Pulmonary artery endothelial cell (primary cell): ENCODE data around the gene ATP10A. TPM values are rescaled to one million over a fixed set of nuclear protein-coding genes. Genes with fewer than 3 reads are reported as not detected.
"Not testable (repeated sequence)": the region's sequence is repeated elsewhere in the genome, so short reads cannot be mapped to it uniquely, and the experiment has no call there.

ENCODE experiments used
- DNase-seq: peaks from one replicate; pipeline ENCODE4 v3.0.0-alpha.2; 2011; ENCODE audit warnings: low read depth, low spot score
- total RNA-seq: library from RNA; depleted of rRNA; stranded (reverse); fragments of >200 nt; gene quantifications from 2 replicates; pipeline ENCODE4 v1.2.3, GENCODE V29; 2014

Gene ATP10A
- total RNA-seq, 1 donor from 2014 or later, result not detected

DNA sequence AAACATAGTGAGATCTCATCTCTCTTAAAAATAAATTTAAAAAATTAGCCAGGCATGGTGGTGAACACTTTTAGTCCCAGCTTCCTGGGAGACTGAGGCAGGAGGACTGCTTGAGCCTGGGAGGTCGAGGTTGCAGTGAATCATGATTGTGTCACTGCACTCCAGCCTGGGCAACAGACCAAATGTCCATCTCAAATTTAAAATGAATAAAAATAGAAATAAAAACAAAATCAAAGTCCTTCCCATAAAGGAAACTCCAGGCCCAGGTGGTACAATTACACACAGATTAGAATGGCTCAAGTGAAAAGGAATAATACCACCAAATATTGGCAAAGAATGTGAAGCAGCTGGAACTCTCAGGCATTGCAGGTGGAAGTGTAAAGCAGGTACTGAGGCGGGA is 19.3 kb upstream of the ATP10A start:
- no peak for DNase-seq

- not testable (repeated sequence) for DNase-seq
These were observed 17.8 kb upstream of the ATP10A start for GRCh38 chr15:25880877-25881276.

GRCh38 chr15:25880411-25880810 is 17.3 kb upstream of the ATP10A start:
- DNase-seq, result no peak

DNA sequence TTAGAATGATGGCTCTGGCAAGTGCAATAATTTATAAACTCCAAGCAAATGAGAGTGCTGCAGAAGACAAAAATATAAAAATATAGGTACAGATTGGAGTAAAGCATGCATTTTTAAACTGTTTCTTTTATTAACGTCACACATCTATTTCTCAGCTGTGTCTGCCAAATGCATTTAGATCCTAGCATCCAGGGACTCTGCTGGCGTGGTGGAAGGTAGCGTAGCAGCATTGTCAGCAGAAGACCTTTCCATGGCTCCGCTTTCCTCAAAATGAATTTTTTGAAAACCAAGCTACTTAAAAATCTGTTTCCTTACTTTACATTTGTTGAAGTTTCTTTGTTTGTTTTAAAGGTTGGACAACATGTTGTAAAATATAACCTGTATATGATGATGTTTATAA is 16.3 kb upstream of the ATP10A start:
- no peak for DNase-seq

DNA sequence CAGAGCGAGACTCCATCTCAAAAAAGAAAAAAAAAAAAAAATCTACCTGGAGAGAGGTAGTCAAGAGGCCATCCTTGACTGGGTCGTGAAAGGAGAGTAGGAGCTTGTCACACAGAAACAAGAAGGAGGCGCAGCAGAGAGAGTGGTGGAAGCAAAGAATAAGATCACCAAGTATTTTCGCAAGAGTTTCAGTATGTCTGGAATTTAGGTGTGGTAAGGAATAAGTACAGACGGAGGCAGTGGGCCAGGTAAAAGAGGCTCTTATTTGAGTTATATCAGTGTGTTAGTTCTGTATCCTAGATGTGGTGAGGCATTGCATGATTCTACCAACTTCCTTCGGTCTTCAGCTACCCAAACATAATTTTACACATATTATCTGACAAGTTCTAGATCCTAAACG is 14.6 kb upstream of the ATP10A start:
- no peak for DNase-seq

DNA sequence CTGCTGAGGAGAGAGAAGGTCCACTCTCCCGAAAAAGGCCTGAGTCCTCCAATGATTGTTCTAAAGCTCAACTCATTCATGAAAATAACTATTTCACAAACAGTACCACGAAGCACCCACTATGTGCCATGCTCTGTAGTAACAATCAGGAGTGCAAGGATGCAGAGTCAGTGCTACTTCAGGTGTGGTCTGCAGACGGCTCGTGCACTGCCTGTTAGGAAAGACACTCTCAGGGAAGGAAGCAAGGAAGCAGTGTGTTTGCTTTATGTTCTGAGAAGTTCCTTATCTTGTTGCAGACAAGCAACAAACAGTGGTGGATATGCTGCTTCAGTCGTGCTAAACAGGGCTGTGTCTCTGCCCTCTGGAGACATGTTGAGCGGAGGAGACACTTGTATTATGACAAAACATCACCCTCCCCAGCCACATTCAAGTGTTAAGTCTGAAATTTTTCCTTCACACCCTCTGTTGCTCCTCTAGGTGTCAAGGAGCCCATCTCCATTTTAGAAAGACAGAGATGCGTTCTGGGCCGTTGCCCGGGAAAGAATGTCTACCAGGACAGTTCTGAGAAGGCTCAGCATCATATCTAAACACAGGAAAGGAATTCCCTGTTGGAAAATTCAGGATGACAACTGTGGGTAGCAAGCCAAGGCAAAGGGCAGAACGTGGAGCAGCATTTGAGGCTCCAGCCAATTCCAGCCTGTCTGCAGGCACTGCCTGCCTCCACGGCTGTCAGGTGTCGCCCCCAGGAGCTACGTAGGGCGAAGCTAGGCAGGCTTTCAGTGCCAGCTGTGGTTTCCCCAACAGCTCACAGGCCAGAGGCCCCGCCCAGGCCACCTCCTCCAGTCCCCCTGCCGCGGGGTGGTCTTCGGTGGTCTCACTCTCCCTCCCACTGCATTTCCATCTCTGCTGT is 13.4 kb upstream of the ATP10A start:
- no peak for DNase-seq

- DNase-seq, result no peak
These were observed 12.4 kb upstream of the ATP10A start for GRCh38 chr15:25875566-25875965.

- no peak for DNase-seq
These were observed 11.3 kb upstream of the ATP10A start for GRCh38 chr15:25874379-25874778.

GRCh38 chr15:25871403-25871802 is 8.3 kb upstream of the ATP10A start:
- no peak for DNase-seq

GRCh38 chr15:25870938-25871337 is 7.8 kb upstream of the ATP10A start:
- no peak for DNase-seq

DNA sequence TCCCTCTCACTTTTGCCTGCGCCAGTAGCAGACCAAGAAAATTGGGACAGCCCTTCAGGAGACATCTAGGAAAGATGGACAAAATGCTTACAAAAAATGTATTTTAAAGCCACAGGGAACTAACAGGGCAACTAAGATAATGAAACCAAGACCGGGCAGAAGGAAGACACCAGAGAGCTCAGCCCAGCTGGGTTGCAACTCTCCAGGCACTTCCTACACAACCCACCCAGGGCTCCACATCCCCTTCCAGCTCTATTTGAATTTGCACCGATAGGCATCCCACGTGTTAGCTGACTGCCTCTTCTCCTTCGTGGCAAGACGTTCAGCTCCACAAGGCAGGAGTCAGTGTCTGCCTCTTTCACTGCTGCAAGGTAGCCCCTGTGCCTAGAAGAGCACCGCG is 6.6 kb upstream of the ATP10A start:
- DNase-seq, result no peak

GRCh38 chr15:25866874-25867273 is 3.7 kb upstream of the ATP10A start:
- no peak for DNase-seq

GRCh38 chr15:25866251-25866650 is 3.1 kb upstream of the ATP10A start:
- no peak for DNase-seq

GRCh38 chr15:25864966-25865365 is 1.8 kb upstream of the ATP10A start:
- no peak for DNase-seq

DNA sequence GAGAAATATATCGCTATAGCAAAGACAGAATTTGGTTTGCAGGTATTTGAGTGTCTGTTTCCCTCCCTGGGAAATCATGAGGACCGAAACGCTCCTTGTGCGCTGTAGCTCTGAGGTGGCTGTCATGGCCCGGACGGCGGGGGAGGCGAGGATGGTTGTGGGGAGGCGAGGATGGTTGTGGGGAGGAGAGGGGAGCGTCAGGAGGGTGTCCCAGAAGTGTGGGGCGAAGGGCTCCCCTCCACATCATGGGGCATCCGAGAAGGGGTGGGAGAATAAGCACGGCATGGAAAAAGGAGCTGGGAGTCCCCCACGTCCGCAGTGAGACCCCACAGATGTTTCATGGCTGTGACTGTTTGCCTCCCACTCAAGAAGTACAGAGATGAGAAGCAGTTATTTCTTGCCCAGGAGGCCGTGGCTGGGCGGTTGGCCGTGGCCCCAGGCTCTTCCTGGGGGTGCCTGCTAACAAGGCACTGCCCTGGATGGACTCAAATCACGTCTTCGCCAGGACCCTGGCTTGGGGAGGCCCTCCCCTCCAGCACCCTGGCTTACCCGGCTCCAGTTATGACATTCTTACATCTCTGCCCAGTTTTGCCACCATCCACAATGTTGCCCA is 947 bp upstream of the ATP10A start:
- no peak for DNase-seq

GRCh38 chr15:25862472-25863110 is 536 bp downstream of the ATP10A start:
- no peak for DNase-seq

DNA sequence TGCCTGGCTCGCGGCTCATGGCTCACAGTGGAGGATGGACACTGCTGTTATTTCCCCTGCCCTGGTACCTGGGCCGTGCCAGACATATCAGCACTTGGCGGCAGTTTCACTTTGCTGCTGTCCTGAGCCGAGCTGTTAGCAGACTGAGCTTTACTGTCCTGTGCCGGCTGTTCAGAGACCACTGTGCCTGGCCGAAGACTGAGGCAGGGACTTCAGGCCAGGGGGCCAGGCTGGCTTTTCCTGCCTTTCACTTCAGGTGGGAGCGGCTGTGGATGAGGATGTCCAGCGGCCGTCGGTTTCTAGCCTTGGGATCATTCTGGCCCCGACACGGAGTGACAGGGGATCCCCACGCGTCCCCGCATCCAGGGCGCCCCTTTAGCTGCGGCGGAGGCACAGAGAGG is 1.1 kb downstream of the ATP10A start:
- DNase-seq, result no peak

DNA sequence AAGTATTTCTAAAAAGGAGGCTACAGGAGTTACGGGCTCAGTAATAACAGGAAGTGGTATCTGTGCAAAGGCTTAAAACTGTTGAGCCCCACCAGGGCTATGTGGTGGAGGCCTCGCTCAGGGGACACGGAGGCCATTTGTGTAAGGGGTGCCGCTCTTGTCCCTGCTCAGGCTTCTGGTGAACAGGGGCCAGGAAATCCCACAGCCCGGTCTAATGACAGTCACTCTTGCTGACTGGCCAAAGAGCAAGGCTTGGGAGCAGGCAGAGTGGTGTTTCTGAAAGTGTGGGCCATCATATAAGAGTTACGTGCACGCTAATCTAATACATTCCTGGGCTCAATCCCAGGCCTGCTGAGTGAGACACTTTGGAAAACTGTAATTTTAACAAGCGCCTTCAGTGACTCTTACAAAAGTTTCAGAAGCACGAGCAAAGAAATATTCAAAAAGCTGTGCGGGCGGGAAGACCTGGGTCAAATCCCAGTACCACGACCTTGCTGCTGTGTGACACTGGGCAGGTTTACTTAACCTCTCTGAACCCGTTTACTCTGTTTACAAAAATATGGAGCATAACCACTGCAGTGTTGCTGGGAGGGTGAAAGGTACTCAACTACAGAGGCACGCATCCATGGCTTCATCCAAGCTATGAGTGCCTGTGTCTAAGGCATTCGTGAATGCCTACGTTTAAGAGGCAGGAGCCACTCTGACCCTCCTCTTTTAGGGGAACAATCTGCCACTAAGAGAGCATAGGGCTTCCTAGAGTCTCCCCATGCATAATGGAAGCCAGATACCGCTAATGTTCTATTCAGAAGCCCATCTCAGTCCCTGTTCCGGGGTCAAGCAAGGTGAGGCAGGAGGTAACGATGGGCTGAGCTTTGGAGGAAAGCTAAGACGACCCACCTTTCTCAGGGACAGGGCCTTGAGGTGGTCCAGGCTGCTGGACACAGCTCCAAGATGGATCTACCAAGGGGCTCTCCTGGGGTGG is 2.0 kb downstream of the ATP10A start:
- no peak for DNase-seq

- DNase-seq, result no peak
These were observed 3.1 kb downstream of the ATP10A start for GRCh38 chr15:25859838-25860645.

GRCh38 chr15:25858952-25859760 is 4.0 kb downstream of the ATP10A start:
- no peak for DNase-seq
